IPS DF 6.9 (cell line): ENCODE results near the gene SLC22A23.
"Not testable (repeated sequence)": the region's sequence is repeated elsewhere in the genome, so short reads cannot be mapped to it uniquely, and the experiment has no call there.

ENCODE experiments used
- DNase-seq: peaks from one replicate; pipeline ENCODE4 v3.0.0-alpha.2; 2013; ENCODE audit warnings: low read depth, low spot score
- H3K27ac ChIP-seq: one replicate; pipeline ENCODE4 v1.5.1; 2013; ENCODE audit warnings: low read length, control low read depth
- H3K27me3 ChIP-seq: 2 replicates; pipeline ENCODE4 v1.6.1; 2013; ENCODE audit warnings: mild to moderate bottlenecking, low read length; ENCODE audit not compliant: control insufficient read depth, insufficient read depth
- H3K36me3 ChIP-seq: 2 replicates; pipeline ENCODE4 v1.6.1; 2013; ENCODE audit warnings: low read length; ENCODE audit not compliant: control insufficient read depth, insufficient read depth
- H3K4me1 ChIP-seq: 2 replicates; pipeline ENCODE4 v1.6.1; 2013; ENCODE audit warnings: low read length; ENCODE audit not compliant: control insufficient read depth, insufficient read depth
- H3K4me3 ChIP-seq: 2 replicates; pipeline ENCODE4 v1.5.1; 2013; ENCODE audit warnings: mild to moderate bottlenecking, low read length
- H3K9me3 ChIP-seq: 2 replicates; pipeline ENCODE4 v1.6.1; 2013; ENCODE audit warnings: low read length, inconsistent platforms; ENCODE audit not compliant: control insufficient read depth, insufficient read depth
- WGBS: extraction: QIAGEN DNeasy Blood & Tissue Kit; methylation state at CpG from one replicate; pipeline ENCODE4 v1.1.7; 2013; ENCODE audit warnings: mixed read lengths, missing lambda C conversion rate; ENCODE audit not compliant: insufficient read length, insufficient coverage; 5-methylcytosine and 5-hydroxymethylcytosine counted together

SLC22A23 gene

DNA sequence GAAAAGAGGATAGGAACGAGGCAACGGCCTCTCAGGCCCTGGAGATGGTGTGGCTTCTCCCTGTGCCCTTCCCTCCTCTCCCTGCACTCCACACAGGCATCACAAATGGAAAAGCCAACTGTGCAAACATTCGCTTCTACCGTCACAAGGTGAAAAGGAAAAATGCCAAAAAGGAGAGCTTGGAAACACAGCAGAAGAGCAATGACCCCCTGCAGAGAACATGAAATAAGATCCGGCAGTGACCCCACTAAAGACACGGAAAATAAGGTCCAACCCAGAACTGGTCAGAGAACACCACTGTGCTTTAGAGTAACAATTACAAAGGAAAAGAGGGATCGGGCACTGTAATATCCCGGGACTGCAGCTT is 63.0 kb downstream of the SLC22A23 start:
- no peaks in the 10 kb centered on the region for H3K27me3 ChIP-seq
- peaks cover 2% of the 10 kb centered on the region; the same call in 1 of the 2 replicates for H3K4me1 ChIP-seq
- H3K4me3 ChIP-seq, result no peak overlapping the region
- no peak for DNase-seq
- no peak overlapping the region for H3K27ac ChIP-seq
- no peaks in the 10 kb centered on the region for H3K36me3 ChIP-seq
- no peaks in the 10 kb centered on the region for H3K9me3 ChIP-seq
- WGBS, result no CpG with 5 or more reads among the region's 8 CpGs

DNA sequence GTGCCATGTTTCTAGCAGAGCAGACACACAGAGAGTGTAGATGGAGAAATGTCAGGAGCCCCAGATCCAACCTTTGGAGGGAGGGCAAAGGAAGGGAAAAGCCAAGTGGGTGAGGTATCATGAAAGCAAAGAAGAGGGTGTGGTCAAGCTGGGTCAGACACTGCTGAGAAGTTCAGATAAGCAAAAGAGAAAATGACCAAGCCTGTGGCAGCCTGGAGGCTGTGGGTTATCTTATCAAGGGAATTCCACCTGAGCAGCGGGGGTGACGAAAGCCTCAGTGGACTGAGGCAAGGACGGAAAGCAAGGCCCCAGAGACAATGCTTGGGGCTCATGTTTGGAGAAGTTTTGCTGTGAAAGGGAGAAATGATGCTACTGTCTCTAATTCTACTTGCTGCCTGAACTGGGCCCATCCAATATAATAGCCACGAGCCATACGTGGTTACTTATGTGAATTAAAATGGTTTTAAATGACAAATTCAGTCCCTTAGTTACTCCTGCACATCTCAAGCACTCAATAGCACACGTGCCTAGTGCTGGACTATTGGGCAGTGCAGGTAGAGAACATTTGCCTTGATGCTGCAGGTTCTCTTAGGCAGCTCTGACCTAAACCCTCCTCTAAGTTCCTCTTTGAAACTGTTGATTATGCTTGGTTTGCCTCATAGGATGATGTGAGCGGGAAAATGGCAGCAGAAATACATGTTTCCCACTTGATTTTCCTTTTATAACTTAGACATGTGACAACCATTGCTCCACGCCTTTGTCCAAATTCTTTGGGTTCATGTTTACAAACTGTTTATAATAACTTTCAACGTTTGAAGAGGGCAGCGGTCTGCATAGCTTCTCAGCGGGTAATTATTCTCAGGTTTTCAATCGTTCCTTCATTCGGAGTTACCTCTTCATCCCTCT is 63.7 kb downstream of the SLC22A23 start:
- H3K4me1 ChIP-seq, result peaks cover 2% of the 10 kb centered on the region; the same call in 1 of the 2 replicates
- no peaks in the 10 kb centered on the region for H3K36me3 ChIP-seq
- H3K4me3 ChIP-seq, result no peak overlapping the region
- no peaks in the 10 kb centered on the region for H3K27me3 ChIP-seq
- no peak overlapping the region for H3K27ac ChIP-seq
- no peaks in the 10 kb centered on the region for H3K9me3 ChIP-seq
- no CpG with 5 or more reads among the region's 13 CpGs for whole genome bisulfite sequencing
- no peak for DNase-seq

DNA sequence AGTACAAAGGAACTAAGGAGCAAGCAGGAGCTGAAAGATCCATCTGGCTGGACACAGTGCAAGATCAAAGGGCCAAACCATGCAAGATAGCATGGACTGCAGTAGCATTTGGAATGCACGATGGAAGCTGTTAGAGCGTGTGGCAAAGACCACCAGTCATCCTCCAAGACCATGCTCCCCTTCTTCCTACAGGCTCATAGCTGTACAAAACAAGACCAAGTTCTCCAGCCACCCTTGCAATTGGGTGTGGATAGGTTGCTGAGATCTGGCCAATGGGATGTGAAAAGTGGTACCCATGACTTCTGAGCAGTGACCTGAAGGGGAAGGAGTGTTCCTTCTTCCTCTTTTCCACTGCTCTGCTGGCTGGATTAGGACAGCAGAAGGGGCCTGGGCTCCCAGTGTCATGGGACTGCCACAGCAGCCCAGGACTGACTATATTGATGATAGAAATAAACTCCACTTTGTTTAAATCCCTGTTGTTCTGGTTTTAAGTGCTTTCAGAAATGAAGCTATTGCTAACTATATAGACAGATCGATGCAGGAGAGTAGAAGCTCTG is 64.9 kb downstream of the SLC22A23 start:
- no CpG with 5 or more reads among the region's 3 CpGs for WGBS
- no peak for DNase-seq
- H3K4me1 ChIP-seq, result peaks cover 2% of the 10 kb centered on the region; the same call in 1 of the 2 replicates
- H3K27ac ChIP-seq, result no peak overlapping the region
- H3K27me3 ChIP-seq, result no peaks in the 10 kb centered on the region
- no peaks in the 10 kb centered on the region for H3K36me3 ChIP-seq
- H3K9me3 ChIP-seq, result no peaks in the 10 kb centered on the region
- no peak overlapping the region for H3K4me3 ChIP-seq

DNA sequence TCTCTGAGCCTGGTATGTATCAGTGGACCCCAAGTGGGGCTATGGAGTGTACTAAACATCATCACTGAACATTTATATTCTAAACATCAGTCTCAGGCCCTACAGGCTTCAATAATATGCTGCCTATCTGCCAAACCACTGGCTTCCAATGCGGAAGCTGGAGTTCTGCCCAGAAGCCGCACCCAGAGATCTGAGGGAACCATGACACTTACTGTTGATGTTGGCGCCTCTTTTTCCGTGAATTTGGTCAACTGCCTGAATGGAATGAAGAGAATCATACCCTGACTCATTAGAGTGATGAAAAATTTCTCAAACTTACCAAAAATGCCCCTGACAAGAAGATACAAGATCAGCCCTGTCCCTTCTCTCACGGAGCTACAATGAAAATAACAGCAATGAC is 66.2 kb downstream of the SLC22A23 start:
- H3K9me3 ChIP-seq, result no peaks in the 10 kb centered on the region
- WGBS, result no CpG with 5 or more reads among the region's 5 CpGs
- peaks cover 2% of the 10 kb centered on the region; the same call in 1 of the 2 replicates for H3K4me1 ChIP-seq
- no peak overlapping the region for H3K4me3 ChIP-seq
- no peak for DNase-seq
- H3K27me3 ChIP-seq, result no peaks in the 10 kb centered on the region
- H3K36me3 ChIP-seq, result no peaks in the 10 kb centered on the region
- H3K27ac ChIP-seq, result no peak overlapping the region

DNA sequence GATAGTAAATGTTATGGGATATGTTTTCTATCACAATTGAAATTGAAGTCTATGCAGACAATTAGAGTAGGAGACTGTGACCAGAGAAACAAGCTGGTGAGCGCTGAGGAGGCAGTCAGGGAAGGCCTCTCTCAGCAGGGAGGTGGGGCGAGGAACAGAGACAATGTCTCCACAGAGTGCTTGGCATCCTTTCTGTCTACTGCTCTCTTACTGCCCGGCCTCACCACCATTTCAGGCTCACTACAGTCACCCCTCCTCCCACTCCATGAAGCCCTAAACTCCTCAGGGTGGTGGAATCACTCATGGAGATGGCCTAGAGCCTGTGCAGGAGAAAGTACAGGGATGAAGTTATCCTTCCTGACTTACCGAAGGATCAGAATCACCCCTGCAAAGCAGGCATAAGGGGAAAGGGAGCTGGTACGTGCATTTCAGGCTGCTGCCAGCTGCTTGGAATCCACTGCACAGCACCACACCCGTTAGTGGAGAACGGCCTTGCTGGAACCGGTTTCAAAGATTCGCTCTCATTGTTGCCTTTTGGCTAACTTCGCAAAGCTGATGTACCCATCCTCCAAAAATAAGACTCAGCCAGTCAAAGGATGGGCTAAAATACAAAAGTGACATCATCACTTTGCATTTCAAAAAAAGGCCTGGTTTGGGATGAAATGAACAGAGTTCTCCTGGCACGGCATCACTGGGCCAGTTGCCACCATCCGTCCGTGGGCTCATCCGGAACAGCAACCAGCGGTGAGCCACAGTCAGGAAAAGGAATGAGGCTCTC is 67.3 kb downstream of the SLC22A23 start:
- no peak overlapping the region for H3K4me3 ChIP-seq
- no peaks in the 10 kb centered on the region for H3K27me3 ChIP-seq
- no peaks in the 10 kb centered on the region for H3K36me3 ChIP-seq
- no peak for DNase-seq
- peaks cover 1% of the 10 kb centered on the region; the same call in 1 of the 2 replicates for H3K4me1 ChIP-seq
- H3K9me3 ChIP-seq, result no peaks in the 10 kb centered on the region
- no peak overlapping the region for H3K27ac ChIP-seq
- WGBS, result no CpG with 5 or more reads among the region's 15 CpGs

DNA sequence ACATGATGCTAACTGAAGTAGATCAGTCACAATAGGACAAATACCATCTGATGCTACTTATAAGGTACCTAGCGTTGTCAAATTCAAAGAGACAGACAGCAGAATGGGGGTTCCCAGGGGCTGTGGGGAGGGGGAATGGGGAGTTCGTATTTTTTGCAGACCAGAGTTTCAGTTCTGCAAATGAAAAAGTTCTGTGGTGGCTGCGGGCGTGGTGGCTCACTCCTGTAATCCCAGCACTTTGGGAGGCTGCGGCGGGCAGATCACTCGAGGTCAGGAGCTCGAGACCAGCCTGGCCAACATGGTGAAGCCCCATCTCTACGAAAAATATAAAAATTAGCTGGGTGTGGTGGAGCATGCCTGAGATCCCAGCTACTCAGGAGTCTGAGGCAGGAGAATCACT is 68.1 kb downstream of the SLC22A23 start:
- Histone ChIP-seq H3K4me3 (no peak overlapping the region), H3K4me1 (no peaks in the 10 kb centered on the region; the same call in 1 of the 2 replicates), H3K27me3 (no peaks in the 10 kb centered on the region), H3K36me3 (no peaks in the 10 kb centered on the region), H3K27ac (no peak overlapping the region), H3K9me3 (no peaks in the 10 kb centered on the region)
- no CpG with 5 or more reads among the region's 9 CpGs for WGBS
- no peak for DNase-seq

DNA sequence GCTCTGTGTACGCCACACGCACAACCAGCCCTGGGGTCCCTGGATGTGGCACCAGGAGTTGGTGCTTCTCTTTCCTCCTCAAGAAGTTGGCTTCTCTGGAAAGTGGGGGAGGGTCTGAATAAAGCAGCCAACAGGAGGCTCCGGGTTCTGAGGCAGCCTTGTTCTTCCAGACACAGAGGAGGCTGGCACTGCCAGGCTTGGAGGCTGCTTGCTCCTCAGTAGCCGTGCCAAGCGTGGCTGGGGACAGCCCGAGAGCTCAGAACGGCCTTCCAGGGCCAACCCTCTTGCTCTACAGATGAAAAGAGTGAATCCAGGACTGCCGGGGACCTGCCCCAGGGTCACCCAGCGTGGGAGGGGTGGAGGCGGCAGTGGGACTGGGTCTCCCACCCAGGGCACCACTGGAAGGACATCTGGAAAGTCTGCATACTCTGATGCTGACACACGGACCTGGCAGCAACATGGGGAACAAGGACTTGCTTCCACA is 70.4 kb downstream of the SLC22A23 start:
- WGBS, result no CpG with 5 or more reads among the region's 11 CpGs
- no peaks in the 10 kb centered on the region for H3K9me3 ChIP-seq
- H3K27ac ChIP-seq, result no peak overlapping the region
- no peaks in the 10 kb centered on the region for H3K36me3 ChIP-seq
- no peaks in the 10 kb centered on the region; the same call in 1 of the 2 replicates for H3K4me1 ChIP-seq
- no peak overlapping the region for H3K4me3 ChIP-seq
- H3K27me3 ChIP-seq, result no peaks in the 10 kb centered on the region
- DNase-seq, result no peak

DNA sequence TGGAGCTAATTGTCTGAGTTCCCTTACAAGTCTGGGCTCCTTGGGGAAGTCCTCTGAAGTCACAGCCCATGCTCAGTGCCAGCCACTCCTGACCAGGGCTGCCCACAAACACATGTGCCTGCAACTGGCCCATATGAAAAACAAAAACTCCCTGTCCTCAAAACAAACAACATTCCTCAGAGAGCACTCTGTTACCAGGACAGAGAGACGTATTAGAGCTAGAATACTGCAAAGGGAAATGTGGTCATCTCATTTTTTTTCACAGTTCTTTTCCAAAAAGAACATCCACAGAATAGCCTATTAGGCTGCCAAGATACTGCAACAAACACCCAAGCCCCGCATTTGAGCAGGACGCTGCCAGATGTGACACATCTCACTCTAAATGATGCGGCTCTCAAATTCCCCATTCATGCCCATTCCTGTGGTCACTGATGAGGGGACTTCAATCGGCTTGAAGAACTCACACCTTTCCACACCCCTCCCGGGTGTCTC is 71.1 kb downstream of the SLC22A23 start:
- H3K27me3 ChIP-seq, result no peaks in the 10 kb centered on the region
- WGBS, result no CpG with 5 or more reads among the region's 6 CpGs
- H3K27ac ChIP-seq, result no peak overlapping the region
- H3K36me3 ChIP-seq, result no peaks in the 10 kb centered on the region
- no peak for DNase-seq
- H3K4me3 ChIP-seq, result no peak overlapping the region
- H3K4me1 ChIP-seq, result no peaks in the 10 kb centered on the region; the same call in 1 of the 2 replicates
- no peaks in the 10 kb centered on the region for H3K9me3 ChIP-seq

DNA sequence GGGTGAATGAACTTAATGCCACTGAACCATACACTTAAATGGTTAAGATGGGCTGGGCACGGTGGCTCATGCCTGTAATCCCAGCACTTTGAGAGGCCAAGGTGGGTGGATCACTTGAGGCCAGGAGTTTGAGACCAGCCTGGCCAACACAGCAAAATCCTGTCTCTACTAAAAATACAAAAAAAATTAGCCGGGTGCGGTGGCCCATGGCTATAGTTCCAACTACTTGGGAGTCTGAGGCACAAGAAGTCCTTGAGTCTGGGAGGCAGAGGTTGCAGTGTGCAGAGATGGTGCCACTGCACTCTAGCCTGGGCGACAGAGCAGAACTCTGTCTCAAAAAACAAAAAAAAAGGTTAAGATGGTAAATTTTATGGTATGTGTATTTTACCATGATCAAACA is 71.7 kb downstream of the SLC22A23 start:
- not testable (repeated sequence) for H3K9me3 ChIP-seq, H3K4me1 ChIP-seq, DNase-seq, H3K27ac ChIP-seq, H3K36me3 ChIP-seq, H3K4me3 ChIP-seq, H3K27me3 ChIP-seq
- no CpG with 5 or more reads among the region's 4 CpGs for WGBS
